Thymus (tissue), 2 donors: ENCODE data around the gene EPRS1. TPM values are rescaled to one million over a fixed set of nuclear protein-coding genes. Genes with fewer than 3 reads are reported as not detected.

Experiments used
- polyA plus RNA-seq: library from polyadenylated mRNA; stranded (reverse); fragments of 200-250 nt; gene quantifications from one replicate; pipeline ENCODE4 v1.2.3, GENCODE V29; 2013
- total RNA-seq: library from RNA; stranded (reverse); fragments of 120-200 nt; gene quantifications from one replicate; pipeline ENCODE4 v1.2.4, GENCODE V29; 2013
- donor health status: healthy.

The EPRS1 gene
- total and polyA plus RNA-seq, 2 donors, result 45.5 to 71.3 TPM

Other genes with a start within 250 kb of the EPRS1 start
- 0.09 TPM for gene SLC30A10, start 117.9 kb downstream of the EPRS1 start, total RNA-seq
- 0.07 TPM for gene SLC30A10, start 117.9 kb downstream of the EPRS1 start, polyA plus RNA-seq
- gene BPNT1, start 43.3 kb upstream of the EPRS1 start, total RNA-seq, result 23.8 TPM
- gene BPNT1, start 43.3 kb upstream of the EPRS1 start, polyA plus RNA-seq, result 24.4 TPM
- 50.2 TPM for gene IARS2, start 47.6 kb upstream of the EPRS1 start, total RNA-seq
- gene IARS2, start 47.6 kb upstream of the EPRS1 start, polyA plus RNA-seq, result 30.3 TPM
- gene RAB3GAP2, start 225.9 kb upstream of the EPRS1 start, total RNA-seq, result 19.6 TPM
- gene RAB3GAP2, start 225.9 kb upstream of the EPRS1 start, polyA plus RNA-seq, result 14.4 TPM